Measurements from ENCODE around the gene ANO7. TPM values are rescaled to one million over a fixed set of nuclear protein-coding genes. Genes with fewer than 3 reads are reported as not detected.

The ANO7 gene
- total and polyA plus RNA-seq, 2 of the 13 experiments (the other 11 are each of a cell fraction or from before 2014, with no cell fraction given), result 4.1 to 4.9 TPM

DNA sequence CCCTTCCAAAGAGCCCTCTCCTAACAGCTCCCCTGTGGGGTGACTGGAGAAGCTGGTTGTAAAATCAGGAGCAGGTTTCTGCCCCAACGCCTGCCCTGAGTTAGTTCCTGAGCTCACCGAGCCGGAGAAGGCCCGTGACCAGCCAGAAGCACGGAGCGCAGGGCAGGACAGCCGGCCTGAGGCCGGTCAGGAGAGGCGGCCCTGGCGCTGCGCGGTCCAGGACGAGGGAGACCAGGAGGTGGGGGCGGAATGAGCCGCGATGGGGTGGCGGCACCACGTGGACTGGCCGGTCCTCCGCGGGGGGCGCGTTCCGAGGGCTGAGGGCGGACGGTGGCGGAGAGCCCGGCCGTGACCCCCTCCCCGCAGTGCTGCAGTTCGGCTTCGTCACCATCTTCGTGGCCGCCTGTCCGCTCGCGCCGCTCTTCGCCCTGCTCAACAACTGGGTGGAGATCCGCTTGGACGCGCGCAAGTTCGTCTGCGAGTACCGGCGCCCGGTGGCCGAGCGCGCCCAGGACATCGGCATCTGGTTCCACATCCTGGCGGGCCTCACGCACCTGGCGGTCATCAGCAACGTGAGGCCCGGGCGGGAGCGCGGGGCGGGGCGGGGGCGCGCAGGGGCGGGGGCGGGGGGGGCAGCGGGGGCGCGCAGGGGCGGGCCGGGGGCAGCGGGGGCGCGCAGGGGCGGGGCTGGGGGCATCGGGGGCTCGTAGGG, 29.0 kb downstream of the ANO7 start (continued):
- peak; percentile 73 for TF ChIP-seq ZNF350 (CRISPR knock-in tag; IDR thresholded peaks at IDR 0.05; ENCODE audit: borderline replicate concordance, low read depth)
- TF ChIP-seq NFE2L1 (CRISPR knock-in tag; IDR thresholded peaks at IDR 0.05; ENCODE audit: borderline replicate concordance), result peak; percentile 77; the same call in 1 of the 2 replicates
- peak; percentile 54; the same call in 1 of the 2 replicates for TF ChIP-seq ARID5B (CRISPR knock-in tag; IDR thresholded peaks at IDR 0.05)
- no peak for TF ChIP-seq GTF3A (CRISPR knock-in tag; conservative IDR thresholded peaks at IDR 0.05)
- TF ChIP-seq, protein P1, sequence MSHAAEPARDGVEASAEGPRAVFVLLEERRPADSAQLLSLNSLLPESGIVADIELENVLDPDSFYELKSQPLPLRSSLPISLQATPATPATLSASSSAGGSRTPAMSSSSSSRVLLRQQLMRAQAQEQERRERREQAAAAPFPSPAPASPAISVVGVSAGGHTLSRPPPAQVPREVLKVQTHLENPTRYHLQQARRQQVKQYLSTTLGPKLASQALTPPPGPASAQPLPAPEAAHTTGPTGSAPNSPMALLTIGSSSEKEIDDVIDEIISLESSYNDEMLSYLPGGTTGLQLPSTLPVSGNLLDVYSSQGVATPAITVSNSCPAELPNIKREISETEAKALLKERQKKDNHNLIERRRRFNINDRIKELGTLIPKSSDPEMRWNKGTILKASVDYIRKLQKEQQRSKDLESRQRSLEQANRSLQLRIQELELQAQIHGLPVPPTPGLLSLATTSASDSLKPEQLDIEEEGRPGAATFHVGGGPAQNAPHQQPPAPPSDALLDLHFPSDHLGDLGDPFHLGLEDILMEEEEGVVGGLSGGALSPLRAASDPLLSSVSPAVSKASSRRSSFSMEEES (CRISPR knock-in tag; IDR thresholded peaks at IDR 0.05), result peak; percentile 72; the same call in 1 of the 2 replicates
- 0 out of 2 replicates have a peak, but pooled peaks have one; percentile 83 for TF ChIP-seq ZNF136 (CRISPR knock-in tag; IDR thresholded peaks at IDR 0.05; ENCODE audit: low read depth)
- TF ChIP-seq KDM6A (CRISPR knock-in tag; IDR thresholded peaks at IDR 0.05; ENCODE audit: low read depth), result no peak
- no peak; the same call in 1 of the 2 replicates for TF ChIP-seq ZFP36L2 (CRISPR knock-in tag; IDR thresholded peaks at IDR 0.05)
- no peak; the same call in 1 of the 2 replicates for TF ChIP-seq ZNF460 (CRISPR knock-in tag; IDR thresholded peaks at IDR 0.05; ENCODE audit: borderline replicate concordance)
- TF ChIP-seq ZNF17 (CRISPR knock-in tag; IDR thresholded peaks at IDR 0.05), result no peak
- TF ChIP-seq KDM4B (CRISPR knock-in tag; IDR thresholded peaks at IDR 0.05), result no peak
- no peak for TF ChIP-seq HHEX (CRISPR knock-in tag; IDR thresholded peaks at IDR 0.05)
- TF ChIP-seq ZNF292 (CRISPR knock-in tag; IDR thresholded peaks at IDR 0.05; ENCODE audit: borderline replicate concordance, low read depth), result no peak
- peak; percentile 89; the same call in 1 of the 2 replicates for TF ChIP-seq KLF13 (CRISPR knock-in tag; IDR thresholded peaks at IDR 0.05)
- no peak for TF ChIP-seq SMARCE1 (IDR thresholded peaks at IDR 0.05; ENCODE audit: borderline replicate concordance)
- TF ChIP-seq MAFK (conservative IDR thresholded peaks at IDR 0.05 in 1 of 2, IDR thresholded peaks at IDR 0.05 in 1 of 2; ENCODE audit: low read length in 2 of 2), result no peak
- TF ChIP-seq RBFOX2 (IDR thresholded peaks at IDR 0.05; ENCODE audit: low read depth, low read length), result peak; percentile 86
- TF ChIP-seq ZNF543 (CRISPR knock-in tag; IDR thresholded peaks at IDR 0.05), result peak; percentile 79; the same call in 1 of the 2 replicates
- TF ChIP-seq KLF12 (CRISPR knock-in tag; IDR thresholded peaks at IDR 0.05; ENCODE audit: borderline replicate concordance), result no peak
- TF ChIP-seq BRCA1 (CRISPR knock-in tag; IDR thresholded peaks at IDR 0.05), result no peak
- no peak for TF ChIP-seq ZMAT5 (CRISPR knock-in tag; IDR thresholded peaks at IDR 0.05; ENCODE audit: borderline replicate concordance, low read depth)
- peak; percentile 93 for TF ChIP-seq HIVEP1 (CRISPR knock-in tag; IDR thresholded peaks at IDR 0.05)
- peak; percentile 29; the same call in 1 of the 2 replicates for TF ChIP-seq ZFP36L1 (CRISPR knock-in tag; IDR thresholded peaks at IDR 0.05)
